ENCODE data around the gene GLCCI1.
"Not testable (repeated sequence)": the region's sequence is repeated elsewhere in the genome, so short reads cannot be mapped to it uniquely, and the experiment has no call there.

The GLCCI1 gene

DNA sequence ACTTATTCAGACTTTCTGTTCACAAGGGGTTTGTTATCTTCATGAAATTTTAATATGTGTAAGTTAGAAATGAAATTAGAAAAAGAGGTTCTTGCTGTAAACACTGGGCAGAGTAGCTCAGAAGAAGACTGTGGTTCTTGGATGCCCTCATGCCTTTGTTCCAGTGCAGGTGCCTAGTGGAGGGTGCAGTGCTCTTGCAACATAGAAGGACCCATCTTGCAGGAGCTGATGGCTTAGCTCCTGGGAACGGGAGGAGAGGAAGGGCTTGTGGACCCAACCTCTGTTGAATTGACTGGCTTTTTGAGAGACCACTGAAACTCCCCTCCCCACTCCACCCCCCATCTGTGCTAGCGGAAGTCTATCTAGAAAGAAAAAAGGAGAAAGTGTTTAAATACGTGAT, 116.8 kb downstream of the GLCCI1 start:
- Histone ChIP-seq H3K9me3 (ENCODE audit: control insufficient read depth, insufficient read depth, low read length) (no peaks in the 10 kb centered on the region), H3K4me1 (ENCODE audit: control insufficient read depth, insufficient read depth, low read length) (peaks cover 8% of the 10 kb centered on the region), H3K36me3 (ENCODE audit: control insufficient read depth, insufficient read depth, low read length) (no peaks in the 10 kb centered on the region), H3K27me3 (ENCODE audit: control insufficient read depth, insufficient read depth, low read length) (no peaks in the 10 kb centered on the region), H3K4me3 (ENCODE audit: low read depth, low read length) (no peak overlapping the region), H3K9ac (ENCODE audit: low read depth, low read length) (no peak overlapping the region)

DNA sequence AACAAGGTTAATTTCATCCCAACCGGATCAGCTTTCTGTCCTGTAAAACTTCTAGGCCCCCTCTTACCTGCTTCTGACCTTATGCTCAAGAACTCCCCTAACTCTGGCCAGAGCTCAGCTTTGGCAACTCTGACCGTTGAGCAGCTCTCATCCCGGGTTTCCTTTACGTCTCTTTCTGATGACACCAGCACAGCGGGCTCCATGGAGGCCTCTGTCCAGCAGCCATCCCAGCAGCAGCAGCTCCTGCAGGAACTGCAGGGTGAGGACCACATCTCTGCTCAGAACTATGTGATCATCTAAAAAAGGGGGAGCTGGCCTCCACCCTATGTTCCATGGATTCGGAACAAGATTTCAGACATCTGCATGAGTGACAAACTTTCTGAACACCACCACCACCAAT, 117.6 kb downstream of the GLCCI1 start:
- H3K4me1 ChIP-seq (ENCODE audit: control insufficient read depth, insufficient read depth, low read length): peaks cover 8% of the 10 kb centered on the region
- H3K36me3 ChIP-seq (ENCODE audit: control insufficient read depth, insufficient read depth, low read length): no peaks in the 10 kb centered on the region
- no peak overlapping the region for H3K4me3 ChIP-seq (ENCODE audit: low read depth, low read length)
- no peaks in the 10 kb centered on the region for H3K27me3 ChIP-seq (ENCODE audit: control insufficient read depth, insufficient read depth, low read length)
- H3K9ac ChIP-seq (ENCODE audit: low read depth, low read length): no peak overlapping the region
- H3K9me3 ChIP-seq (ENCODE audit: control insufficient read depth, insufficient read depth, low read length): no peaks in the 10 kb centered on the region

DNA sequence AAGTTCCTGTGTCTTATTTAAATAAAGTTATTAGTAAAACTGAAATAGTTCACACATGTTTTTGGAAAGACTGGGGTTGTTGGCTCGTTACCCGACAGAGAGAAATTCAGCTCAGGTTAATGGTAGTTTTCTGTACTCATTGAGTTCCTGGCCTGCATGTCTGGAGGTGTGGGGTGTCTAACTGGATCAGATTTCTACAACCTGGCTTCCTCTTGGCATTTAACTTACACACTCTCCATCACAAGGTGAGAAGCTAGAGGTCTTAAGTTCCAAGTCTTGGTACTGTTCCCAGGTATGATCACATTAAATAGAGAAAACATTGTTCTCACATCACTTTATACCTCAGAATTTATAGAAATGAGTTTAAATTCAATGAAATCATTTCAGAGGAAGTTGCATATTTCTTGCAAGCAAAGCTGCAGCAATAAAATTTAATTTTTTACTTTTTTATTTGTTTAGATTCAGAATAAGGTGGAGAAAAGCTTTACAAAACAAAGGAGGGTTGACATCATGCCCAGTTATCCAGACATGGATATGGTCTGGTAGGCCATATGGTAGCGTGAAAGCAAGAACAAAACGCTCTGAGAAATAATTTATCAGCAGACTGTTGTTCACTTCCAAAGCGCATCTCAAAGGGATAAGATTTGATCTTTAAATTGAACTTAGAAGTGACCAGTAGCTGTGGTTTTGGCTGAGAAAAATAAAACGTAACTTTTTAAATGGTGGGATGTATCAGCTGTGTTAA, 120.6 kb downstream of the GLCCI1 start:
- Histone ChIP-seq H3K9me3 (ENCODE audit: control insufficient read depth, insufficient read depth, low read length) (no peaks in the 10 kb centered on the region), H3K36me3 (ENCODE audit: control insufficient read depth, insufficient read depth, low read length) (no peaks in the 10 kb centered on the region), H3K4me3 (ENCODE audit: low read depth, low read length) (no peak overlapping the region), H3K27me3 (ENCODE audit: control insufficient read depth, insufficient read depth, low read length) (no peaks in the 10 kb centered on the region), H3K9ac (ENCODE audit: low read depth, low read length) (no peak overlapping the region), H3K4me1 (ENCODE audit: control insufficient read depth, insufficient read depth, low read length) (peaks cover 8% of the 10 kb centered on the region)

DNA sequence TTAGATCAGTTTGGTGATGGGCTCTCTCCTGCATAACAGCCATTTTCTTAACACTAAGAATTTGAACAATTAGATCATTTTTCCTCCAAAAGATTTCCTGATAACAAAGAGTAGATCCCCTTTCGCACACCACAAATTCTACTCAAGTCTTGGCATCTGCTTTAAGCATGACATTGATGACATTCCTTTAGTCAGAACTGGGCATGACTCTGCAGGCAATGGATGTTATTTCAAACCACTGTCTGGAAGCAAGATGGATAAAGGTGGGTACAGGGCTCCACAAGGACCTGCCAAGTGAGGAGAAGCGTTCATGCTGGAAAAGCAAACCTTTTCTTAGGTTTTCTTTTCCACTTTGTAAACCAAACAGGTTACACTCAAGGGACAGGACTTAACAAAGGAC, 123.5 kb downstream of the GLCCI1 start:
- no peak overlapping the region for H3K9ac ChIP-seq (ENCODE audit: low read depth, low read length)
- no peaks in the 10 kb centered on the region for H3K4me1 ChIP-seq (ENCODE audit: control insufficient read depth, insufficient read depth, low read length)
- H3K27me3 ChIP-seq (ENCODE audit: control insufficient read depth, insufficient read depth, low read length): no peaks in the 10 kb centered on the region
- H3K9me3 ChIP-seq (ENCODE audit: control insufficient read depth, insufficient read depth, low read length): no peaks in the 10 kb centered on the region
- no peak overlapping the region for H3K4me3 ChIP-seq (ENCODE audit: low read depth, low read length)
- H3K36me3 ChIP-seq (ENCODE audit: control insufficient read depth, insufficient read depth, low read length): no peaks in the 10 kb centered on the region

DNA sequence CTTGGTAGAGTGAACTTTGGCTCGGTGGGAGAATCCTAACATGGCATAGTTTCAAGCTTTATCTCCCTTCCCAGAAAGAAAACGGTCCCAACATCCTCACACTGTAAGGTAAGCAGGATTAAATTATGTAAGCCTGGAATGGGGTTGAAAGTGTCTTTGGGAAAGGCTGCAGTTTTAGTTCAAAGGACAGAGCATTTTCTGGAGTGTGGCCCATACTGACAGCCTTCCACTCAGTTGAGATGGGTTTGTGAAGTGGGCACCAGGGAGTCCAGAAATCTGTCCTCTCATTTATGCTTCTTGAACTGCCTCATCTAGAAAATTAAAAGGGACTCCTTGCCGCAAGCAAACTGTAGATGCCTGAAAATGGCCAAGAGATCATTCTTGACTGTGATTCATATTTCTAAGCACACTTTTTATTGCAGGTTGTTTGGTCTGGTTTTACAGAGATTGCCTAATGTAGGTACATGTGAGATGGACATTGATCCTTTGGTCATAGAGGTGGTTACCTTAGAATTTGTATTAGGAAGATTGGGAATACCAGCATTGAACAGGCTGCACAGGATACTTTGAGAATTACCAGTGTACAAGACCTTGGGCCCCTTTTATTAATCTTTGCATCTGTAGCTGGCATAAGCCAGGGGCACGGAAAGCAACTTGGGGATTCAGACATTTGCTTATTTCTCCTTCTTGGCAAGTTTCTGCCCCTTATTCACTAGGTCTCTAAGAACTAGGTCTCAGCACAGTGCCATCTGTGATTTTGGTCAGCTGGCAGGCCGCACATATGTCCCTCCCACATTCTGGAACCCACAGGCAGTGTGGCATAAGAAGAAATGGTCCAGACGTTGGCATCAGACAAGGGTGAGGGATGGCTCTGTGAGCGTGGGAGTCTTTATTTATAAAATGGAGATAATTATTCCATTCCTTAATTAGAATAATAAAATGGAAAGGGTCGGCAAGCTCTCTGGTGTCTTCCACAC, 125.9 kb downstream of the GLCCI1 start:
- Histone ChIP-seq H3K27me3 (ENCODE audit: control insufficient read depth, insufficient read depth, low read length) (no peaks in the 10 kb centered on the region), H3K4me1 (ENCODE audit: control insufficient read depth, insufficient read depth, low read length) (no peaks in the 10 kb centered on the region), H3K9ac (ENCODE audit: low read depth, low read length) (no peak overlapping the region), H3K9me3 (ENCODE audit: control insufficient read depth, insufficient read depth, low read length) (no peaks in the 10 kb centered on the region), H3K36me3 (ENCODE audit: control insufficient read depth, insufficient read depth, low read length) (no peaks in the 10 kb centered on the region), H3K4me3 (ENCODE audit: low read depth, low read length) (no peak overlapping the region)

DNA sequence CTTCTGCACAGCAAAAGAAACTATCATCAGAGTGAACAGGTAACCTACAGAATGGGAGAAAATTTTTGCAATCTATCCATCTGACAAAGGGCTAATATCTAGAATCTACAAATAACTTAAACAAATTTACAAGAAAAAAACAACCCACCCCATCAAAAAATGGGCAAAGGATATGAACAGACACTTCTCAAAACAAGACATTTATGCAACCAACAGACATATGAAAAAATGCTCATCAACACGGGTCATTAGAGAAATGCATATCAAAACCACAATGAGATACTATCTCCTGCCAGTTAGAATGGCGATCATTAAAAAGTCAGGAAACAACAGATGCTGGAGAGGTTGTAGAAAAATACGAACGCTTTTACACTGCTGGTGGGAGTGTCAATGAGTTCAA, 132.7 kb downstream of the GLCCI1 start:
- not testable (repeated sequence) for H3K9ac ChIP-seq (ENCODE audit: low read depth, low read length)

DNA sequence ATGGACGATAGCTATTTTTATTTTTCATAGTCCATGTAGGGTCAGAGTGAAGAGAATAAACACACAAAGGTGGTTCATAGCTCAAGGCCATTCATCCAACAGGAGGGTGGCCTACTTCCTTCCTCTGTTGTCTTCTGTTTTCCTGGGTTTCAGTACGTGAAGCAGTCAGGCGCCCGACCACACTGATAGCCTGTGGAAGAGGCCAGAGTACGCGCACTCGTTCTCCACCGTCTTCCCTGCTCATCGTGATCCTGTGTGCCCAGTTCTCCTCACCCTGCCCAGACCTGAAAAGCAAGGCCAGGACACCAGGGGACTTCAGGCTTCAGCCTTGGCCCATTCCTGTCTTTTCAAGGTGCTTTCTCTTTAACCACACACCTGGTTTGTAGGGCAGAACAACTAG, 134.7 kb downstream of the GLCCI1 start:
- no peak overlapping the region for H3K4me3 ChIP-seq (ENCODE audit: low read depth, low read length)
- H3K9me3 ChIP-seq (ENCODE audit: control insufficient read depth, insufficient read depth, low read length): no peaks in the 10 kb centered on the region
- no peak overlapping the region for H3K9ac ChIP-seq (ENCODE audit: low read depth, low read length)
- no peaks in the 10 kb centered on the region for H3K4me1 ChIP-seq (ENCODE audit: control insufficient read depth, insufficient read depth, low read length)
- no peaks in the 10 kb centered on the region for H3K36me3 ChIP-seq (ENCODE audit: control insufficient read depth, insufficient read depth, low read length)
- no peaks in the 10 kb centered on the region for H3K27me3 ChIP-seq (ENCODE audit: control insufficient read depth, insufficient read depth, low read length)

More for the DNA sequence above, 132.7 kb downstream of the GLCCI1 start:
- H3K9me3 ChIP-seq (ENCODE audit: control insufficient read depth, insufficient read depth, low read length); H3K36me3 ChIP-seq (ENCODE audit: control insufficient read depth, insufficient read depth, low read length); H3K4me1 ChIP-seq (ENCODE audit: control insufficient read depth, insufficient read depth, low read length); H3K4me3 ChIP-seq (ENCODE audit: low read depth, low read length); H3K27me3 ChIP-seq (ENCODE audit: control insufficient read depth, insufficient read depth, low read length): not testable (repeated sequence)

DNA sequence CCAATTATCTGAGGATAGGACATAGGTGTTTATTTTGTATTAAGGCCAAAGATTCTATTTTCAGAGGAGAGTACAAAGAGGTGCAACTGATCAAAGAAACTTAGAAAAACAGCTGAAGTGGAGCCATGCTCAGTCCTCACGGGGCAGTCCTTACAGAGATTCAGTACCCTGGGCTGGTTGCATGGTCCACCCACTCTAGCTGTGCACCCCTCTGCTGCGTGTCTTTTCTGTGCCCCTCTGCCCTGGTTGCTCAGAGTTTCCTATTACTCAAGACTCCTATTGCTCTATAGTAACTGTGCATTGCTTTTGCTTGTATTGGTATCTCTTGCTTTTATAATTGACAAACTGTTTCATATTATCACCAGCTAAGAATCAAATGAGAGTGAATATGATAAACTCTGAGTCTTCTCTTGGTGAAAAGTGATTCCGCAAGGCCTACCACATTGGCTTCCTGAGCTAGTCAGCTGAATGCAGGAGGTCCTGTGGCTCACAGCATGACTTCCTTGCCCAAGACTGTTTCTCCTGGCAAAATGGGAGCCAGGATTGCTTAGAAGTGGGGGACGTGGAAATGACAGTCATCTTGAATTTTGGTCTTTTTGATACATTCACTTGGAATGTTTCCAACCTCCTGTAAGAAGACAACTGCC, 137.0 kb downstream of the GLCCI1 start:
- H3K36me3 ChIP-seq (ENCODE audit: control insufficient read depth, insufficient read depth, low read length): no peaks in the 10 kb centered on the region
- no peaks in the 10 kb centered on the region for H3K27me3 ChIP-seq (ENCODE audit: control insufficient read depth, insufficient read depth, low read length)
- no peaks in the 10 kb centered on the region for H3K9me3 ChIP-seq (ENCODE audit: control insufficient read depth, insufficient read depth, low read length)
- H3K4me3 ChIP-seq (ENCODE audit: low read depth, low read length): no peak overlapping the region
- no peak overlapping the region for H3K9ac ChIP-seq (ENCODE audit: low read depth, low read length)
- H3K4me1 ChIP-seq (ENCODE audit: control insufficient read depth, insufficient read depth, low read length): no peaks in the 10 kb centered on the region

DNA sequence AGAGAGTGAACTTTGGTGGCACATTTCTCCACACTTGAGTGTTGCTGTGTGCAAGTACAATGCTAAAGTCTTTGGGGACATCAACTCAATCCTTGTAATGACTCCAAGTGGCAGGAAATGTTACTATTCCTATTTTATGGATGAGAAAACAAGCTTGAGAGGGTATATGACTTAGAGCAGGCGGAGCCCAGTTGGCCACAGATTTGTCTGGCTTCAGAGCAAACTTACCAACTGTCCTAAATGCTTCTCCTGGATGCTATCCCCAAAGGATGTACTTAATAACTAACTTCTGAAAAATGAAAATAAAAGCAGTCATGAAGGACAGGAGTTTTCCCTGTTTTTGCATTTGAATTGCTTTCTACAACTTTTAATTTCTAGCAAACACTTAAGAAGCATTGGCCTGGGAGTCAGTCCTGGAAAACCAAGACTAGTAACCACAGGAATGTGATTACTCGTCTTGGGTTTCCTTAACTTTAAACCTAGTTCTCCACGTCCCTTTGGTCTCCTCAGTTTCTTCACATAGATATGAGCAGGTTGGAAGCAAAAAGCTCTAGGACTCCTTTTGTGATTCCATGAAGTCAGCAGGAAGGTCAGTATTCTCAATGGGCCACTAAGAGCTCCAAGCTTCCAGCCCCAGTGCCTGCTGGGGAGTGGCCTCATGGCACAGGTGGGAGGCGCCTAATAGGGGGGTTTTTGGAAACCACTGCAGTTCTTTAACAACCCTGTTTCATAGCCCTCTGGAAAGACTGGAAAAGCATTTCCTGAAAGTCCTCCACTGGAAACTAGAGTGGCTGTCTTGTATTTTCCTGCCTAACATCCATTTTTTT, 140.8 kb downstream of the GLCCI1 start:
- H3K9me3 ChIP-seq (ENCODE audit: control insufficient read depth, insufficient read depth, low read length): no peaks in the 10 kb centered on the region
- H3K27me3 ChIP-seq (ENCODE audit: control insufficient read depth, insufficient read depth, low read length): no peaks in the 10 kb centered on the region
- H3K4me3 ChIP-seq (ENCODE audit: low read depth, low read length): no peak overlapping the region
- peaks cover 11% of the 10 kb centered on the region for H3K4me1 ChIP-seq (ENCODE audit: control insufficient read depth, insufficient read depth, low read length)
- no peaks in the 10 kb centered on the region for H3K36me3 ChIP-seq (ENCODE audit: control insufficient read depth, insufficient read depth, low read length)
- no peak overlapping the region for H3K9ac ChIP-seq (ENCODE audit: low read depth, low read length)

DNA sequence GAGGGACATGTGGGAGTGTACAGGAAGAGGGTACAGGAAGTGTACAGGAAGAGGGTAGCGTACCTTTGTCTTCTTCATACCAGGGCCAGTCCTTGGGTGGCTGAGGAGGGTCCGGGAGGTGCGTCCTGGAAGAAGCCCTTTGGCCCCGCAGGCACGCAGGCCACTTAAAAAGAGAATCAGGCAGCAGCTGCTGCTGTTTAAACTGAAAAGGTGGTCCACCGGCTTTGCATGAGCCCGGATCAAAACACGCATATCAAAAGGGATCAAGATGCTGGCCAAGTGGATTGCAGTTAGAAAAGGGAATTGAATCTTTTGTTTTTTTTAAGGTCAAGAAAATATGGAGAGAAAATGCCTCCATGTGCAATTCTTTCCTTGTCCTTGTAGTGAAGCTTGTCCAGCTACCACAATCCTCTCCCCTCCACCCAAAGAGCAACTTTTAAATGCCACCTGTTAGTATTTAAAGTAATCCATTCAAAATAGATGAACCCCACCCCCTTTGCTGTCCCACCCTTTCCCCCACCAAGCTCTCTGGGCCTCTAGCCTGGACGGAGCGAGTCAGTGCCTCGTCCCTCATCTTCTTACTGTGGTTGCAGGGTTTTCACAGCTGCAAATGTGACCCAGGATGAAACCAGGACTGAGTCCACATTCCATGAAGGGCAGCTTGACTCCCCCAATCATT, 142.8 kb downstream of the GLCCI1 start:
- Histone ChIP-seq H3K4me3 (ENCODE audit: low read depth, low read length) (no peak overlapping the region), H3K4me1 (ENCODE audit: control insufficient read depth, insufficient read depth, low read length) (peaks cover 11% of the 10 kb centered on the region), H3K27me3 (ENCODE audit: control insufficient read depth, insufficient read depth, low read length) (no peaks in the 10 kb centered on the region), H3K9ac (ENCODE audit: low read depth, low read length) (no peak overlapping the region), H3K9me3 (ENCODE audit: control insufficient read depth, insufficient read depth, low read length) (no peaks in the 10 kb centered on the region), H3K36me3 (ENCODE audit: control insufficient read depth, insufficient read depth, low read length) (no peaks in the 10 kb centered on the region)

DNA sequence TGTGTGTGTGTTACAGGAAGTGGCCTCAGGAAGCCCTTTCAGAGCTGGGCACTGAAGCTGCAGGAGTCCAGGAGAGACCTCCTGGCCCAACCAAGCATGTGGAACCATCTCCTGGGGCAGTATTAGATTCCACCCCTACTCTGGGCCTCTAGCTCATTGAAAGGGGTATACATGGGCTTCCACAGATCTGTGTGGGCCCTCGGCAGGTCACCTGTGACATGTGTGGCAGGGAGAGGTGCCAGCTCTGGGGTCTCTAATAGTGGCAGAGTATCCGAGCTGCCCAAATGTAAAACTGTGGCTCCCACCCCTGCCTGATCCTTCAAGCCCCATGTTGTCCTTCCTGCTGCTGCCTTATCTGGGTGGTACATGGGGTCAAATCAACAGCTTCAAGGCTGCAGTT, 144.1 kb downstream of the GLCCI1 start:
- Histone ChIP-seq H3K9ac (ENCODE audit: low read depth, low read length) (no peak overlapping the region), H3K9me3 (ENCODE audit: control insufficient read depth, insufficient read depth, low read length) (no peaks in the 10 kb centered on the region), H3K4me1 (ENCODE audit: control insufficient read depth, insufficient read depth, low read length) (peaks cover 11% of the 10 kb centered on the region), H3K27me3 (ENCODE audit: control insufficient read depth, insufficient read depth, low read length) (no peaks in the 10 kb centered on the region), H3K4me3 (ENCODE audit: low read depth, low read length) (no peak overlapping the region), H3K36me3 (ENCODE audit: control insufficient read depth, insufficient read depth, low read length) (no peaks in the 10 kb centered on the region)

All from iPS-15b (cell line).